NT2/D1 (cell line): ENCODE measurements around the gene RAB20.
"Not testable (repeated sequence)": the region's sequence is repeated elsewhere in the genome, so short reads cannot be mapped to it uniquely, and the experiment has no call there.

Experiments
- DNase-seq: peaks from one replicate; pipeline ENCODE4 v3.0.0-alpha.2; 2011; ENCODE audit warnings: low read depth, low spot score
- H3K27me3 ChIP-seq: 2 replicates; pipeline ENCODE4 v1.6.0; 2011; ENCODE audit warnings: mild to moderate bottlenecking; ENCODE audit not compliant: insufficient read length, insufficient read depth
- H3K36me3 ChIP-seq: 2 replicates; pipeline ENCODE4 v1.6.1; 2011; ENCODE audit warnings: mild to moderate bottlenecking, low read length, mixed read lengths; ENCODE audit not compliant: insufficient read depth, insufficient read length
- H3K4me1 ChIP-seq: 2 replicates; pipeline ENCODE4 v1.5.1; 2011; ENCODE audit not compliant: insufficient read depth, insufficient read length
- H3K4me3 ChIP-seq: 2 replicates; pipeline ENCODE4 v1.5.1; 2011; ENCODE audit warnings: low read depth; ENCODE audit not compliant: insufficient read length
- H3K9ac ChIP-seq: 2 replicates; pipeline ENCODE4 v1.6.0; 2011; ENCODE audit warnings: low read depth; ENCODE audit not compliant: insufficient read length
- H3K9me3 ChIP-seq: 2 replicates; pipeline ENCODE4 v1.5.1; 2011; ENCODE audit warnings: mild to moderate bottlenecking, low read length; ENCODE audit not compliant: insufficient read depth
- SUZ12 ChIP-seq: IDR thresholded peaks from 2 replicates; pipeline ENCODE4 v1.6.1; 2011; ENCODE audit not compliant: insufficient read length, insufficient read depth; ENCODE audit errors: extremely low read depth
- YY1 ChIP-seq: IDR thresholded peaks from 2 replicates; pipeline ENCODE4 v1.6.1; 2011; ENCODE audit not compliant: insufficient read length, insufficient read depth
- ZNF274 ChIP-seq: IDR thresholded peaks from 2 replicates; pipeline ENCODE4 v1.6.1; 2011; ENCODE audit warnings: mild to moderate bottlenecking, low read depth, low read length

The RAB20 gene

GRCh38 chr13:110503037-110503901 lies 58.3 kb downstream of the RAB20 start:
- Histone ChIP-seq H3K36me3 (peaks cover 74% of the 10 kb centered on the region), H3K9me3 (no peaks in the 10 kb centered on the region; the same call in 1 of the 2 replicates), H3K4me3 (no peak overlapping the region), H3K27me3 (no peaks in the 10 kb centered on the region), H3K9ac (no peak overlapping the region), H3K4me1 (no peaks in the 10 kb centered on the region)
- TF ChIP-seq ZNF274, result no peak
- no peak for TF ChIP-seq SUZ12
- TF ChIP-seq YY1, result no peak
- no peak for DNase-seq

- no peak for TF ChIP-seq SUZ12
- TF ChIP-seq ZNF274, result no peak
- TF ChIP-seq YY1, result no peak
- H3K4me1 ChIP-seq, result no peaks in the 10 kb centered on the region
- H3K36me3 ChIP-seq, result peaks cover 73% of the 10 kb centered on the region
Measured at GRCh38 chr13:110501188-110501587, 60.3 kb downstream of the RAB20 start.

GRCh38 chr13:110500341-110500740 lies 61.2 kb downstream of the RAB20 start:
- Histone ChIP-seq H3K4me3 (no peak overlapping the region), H3K9me3 (no peaks in the 10 kb centered on the region; the same call in 1 of the 2 replicates), H3K27me3 (no peaks in the 10 kb centered on the region), H3K36me3 (peaks cover 73% of the 10 kb centered on the region), H3K4me1 (no peaks in the 10 kb centered on the region), H3K9ac (no peak overlapping the region)
- no peak for DNase-seq
- no peak for TF ChIP-seq ZNF274
- TF ChIP-seq YY1, result no peak
- TF ChIP-seq SUZ12, result no peak

More at GRCh38 chr13:110501188-110501587, 60.3 kb downstream of the RAB20 start:
- Histone ChIP-seq H3K9ac (no peak overlapping the region), H3K9me3 (no peaks in the 10 kb centered on the region; the same call in 1 of the 2 replicates), H3K27me3 (no peaks in the 10 kb centered on the region), H3K4me3 (no peak overlapping the region)
- no peak for DNase-seq

GRCh38 chr13:110499621-110500281 lies 61.8 kb downstream of the RAB20 start:
- peaks cover 77% of the 10 kb centered on the region for H3K36me3 ChIP-seq
- no peaks in the 10 kb centered on the region; the same call in 1 of the 2 replicates for H3K9me3 ChIP-seq
- no peaks in the 10 kb centered on the region for H3K27me3 ChIP-seq
- DNase-seq, result no peak
- no peaks in the 10 kb centered on the region for H3K4me1 ChIP-seq
- TF ChIP-seq YY1, result no peak
- no peak for TF ChIP-seq ZNF274
- no peak for TF ChIP-seq SUZ12
- no peak overlapping the region for H3K4me3 ChIP-seq
- no peak overlapping the region for H3K9ac ChIP-seq

GRCh38 chr13:110498765-110499164 lies 62.8 kb downstream of the RAB20 start:
- Histone ChIP-seq H3K9me3 (no peaks in the 10 kb centered on the region; the same call in 1 of the 2 replicates), H3K27me3 (no peaks in the 10 kb centered on the region), H3K4me1 (no peaks in the 10 kb centered on the region), H3K9ac (no peak overlapping the region), H3K36me3 (peaks cover 75% of the 10 kb centered on the region), H3K4me3 (no peak overlapping the region)
- DNase-seq, result no peak
- TF ChIP-seq YY1 (no peak), ZNF274 (no peak), SUZ12 (no peak)

GRCh38 chr13:110498327-110498726 lies 63.2 kb downstream of the RAB20 start:
- no peaks in the 10 kb centered on the region for H3K4me1 ChIP-seq
- no peak for TF ChIP-seq ZNF274
- H3K9me3 ChIP-seq, result no peaks in the 10 kb centered on the region; the same call in 1 of the 2 replicates
- no peak for DNase-seq
- H3K4me3 ChIP-seq, result no peak overlapping the region
- H3K36me3 ChIP-seq, result peaks cover 75% of the 10 kb centered on the region
- H3K9ac ChIP-seq, result no peak overlapping the region
- H3K27me3 ChIP-seq, result no peaks in the 10 kb centered on the region

- not testable (repeated sequence) for H3K27me3 ChIP-seq, DNase-seq, H3K4me1 ChIP-seq, H3K4me3 ChIP-seq, H3K9me3 ChIP-seq, H3K9ac ChIP-seq
- H3K36me3 ChIP-seq, result peaks cover 74% of the 10 kb centered on the region
Measured at GRCh38 chr13:110497896-110498295, 63.6 kb downstream of the RAB20 start.
